Stimulated activated CD8-positive, alpha-beta memory T cell treated with anti-CD3 and anti-CD28 coated beads, Interleukin-7, amount 100 ng/mL, for 48 hours (primary cell): ENCODE results near the gene SMAP1.

ENCODE experiments used
- DNase-seq, 2 donors: peaks; one replicate each; pipeline ENCODE4 v3.0.0-alpha.2; 2020; ENCODE audit warnings: low read depth in 1 of 2; ENCODE audit errors: extremely low read depth in 1 of 2

Gene SMAP1

DNA sequence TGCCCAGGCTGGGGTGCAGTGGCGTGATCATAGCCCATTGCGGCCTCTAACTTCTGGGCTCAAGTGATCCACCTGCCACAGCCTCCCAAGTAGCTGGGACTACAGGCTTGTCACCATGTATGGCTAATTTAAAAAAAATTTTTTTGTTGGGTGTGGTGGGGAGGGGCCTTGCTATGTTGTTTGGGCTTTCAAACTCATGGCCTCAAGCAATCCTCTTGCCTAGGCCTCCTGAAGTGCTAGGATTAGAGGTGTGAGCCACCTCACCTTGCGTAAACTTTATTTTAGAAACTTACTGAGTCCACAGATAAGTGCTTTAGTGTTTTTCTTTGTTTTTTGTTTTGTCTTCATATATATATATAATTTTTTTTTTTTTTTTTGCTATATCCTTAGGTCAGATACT, 9.1 kb downstream of the SMAP1 start:
- no peak for DNase-seq

DNA sequence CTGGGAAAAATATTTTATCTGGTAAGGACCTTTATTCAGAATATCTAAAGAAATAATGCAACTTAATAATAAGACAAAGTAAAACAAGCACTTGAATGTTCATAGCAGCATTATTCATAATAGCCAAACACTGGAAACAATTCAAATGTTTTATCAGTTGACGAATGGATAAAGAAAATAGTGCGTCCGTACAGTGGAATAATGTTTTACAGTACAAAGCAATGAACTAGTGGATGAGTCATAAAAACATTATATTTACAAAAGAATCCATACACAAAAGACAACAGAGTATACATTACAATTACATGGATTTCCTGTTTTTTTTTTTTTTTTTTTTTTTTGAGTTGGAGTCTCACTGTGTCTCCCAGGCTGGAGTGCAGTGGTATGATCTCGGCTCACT, 12.7 kb downstream of the SMAP1 start:
- DNase-seq = no peak

DNA sequence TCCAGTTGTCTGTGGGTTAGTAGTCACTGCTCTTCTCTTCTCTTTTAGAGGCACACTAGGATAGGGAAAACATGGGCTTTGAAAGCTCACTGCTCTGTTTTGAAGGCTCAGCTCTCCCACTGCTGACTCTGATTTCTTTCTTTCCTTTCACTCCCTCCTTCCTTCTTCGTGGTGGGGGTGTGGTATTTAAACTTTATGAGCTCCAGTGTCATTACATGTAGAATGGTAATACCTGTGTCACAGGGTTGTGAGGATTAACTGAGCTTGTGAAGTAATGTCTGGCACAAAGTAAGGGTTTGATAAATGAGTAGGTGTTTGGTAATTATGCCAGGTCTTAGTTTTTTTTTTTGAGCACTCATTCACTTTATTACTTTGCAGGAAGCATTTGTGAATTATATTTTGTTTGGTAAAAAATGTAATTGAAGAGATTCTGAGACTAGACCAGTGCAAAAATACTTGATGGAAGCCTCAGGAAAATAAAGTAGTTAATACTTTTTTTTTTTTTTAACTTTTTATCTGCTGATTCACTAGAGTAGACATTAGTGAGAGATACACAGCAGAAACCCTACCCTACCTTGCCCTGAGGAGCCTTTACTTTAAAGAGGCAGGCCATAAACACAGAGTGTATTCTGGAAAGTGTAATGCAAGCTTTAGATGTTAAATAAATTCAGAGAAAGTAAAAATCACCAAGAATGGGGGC, 17.3 kb downstream of the SMAP1 start:
- no peak for DNase-seq

DNA sequence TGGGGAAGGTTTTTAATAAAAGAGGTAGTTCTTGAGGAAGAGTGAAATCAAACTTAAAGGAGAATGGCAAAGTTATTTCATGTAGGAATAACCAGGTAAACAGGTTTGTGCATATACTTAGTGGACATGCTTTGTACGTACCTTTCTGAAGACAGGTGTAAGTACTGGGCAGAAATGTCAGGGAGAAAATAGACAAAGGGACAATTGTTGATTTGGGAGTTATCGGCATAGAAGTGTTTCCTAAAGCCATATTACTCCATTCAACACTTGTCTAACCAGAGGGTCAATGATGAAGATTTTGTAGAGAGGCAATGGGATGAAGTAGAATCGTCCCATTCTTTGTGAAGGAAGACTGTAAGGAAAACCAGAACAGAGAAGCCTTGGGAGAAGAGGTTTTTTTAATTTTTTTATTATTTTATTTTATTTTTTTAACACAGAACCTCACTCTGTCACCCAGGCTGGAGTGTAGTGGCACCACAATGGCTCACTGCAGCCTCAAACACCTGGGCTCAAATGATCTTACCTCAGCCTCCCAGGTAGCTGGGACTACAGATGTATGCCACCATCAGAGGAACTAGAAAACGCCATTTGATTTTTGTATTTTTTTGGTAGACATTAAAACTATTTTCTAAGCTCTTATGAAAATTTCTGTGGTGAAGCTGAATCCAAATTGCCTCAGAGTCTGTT, 18.0 kb downstream of the SMAP1 start:
- DNase-seq = no peak

DNA sequence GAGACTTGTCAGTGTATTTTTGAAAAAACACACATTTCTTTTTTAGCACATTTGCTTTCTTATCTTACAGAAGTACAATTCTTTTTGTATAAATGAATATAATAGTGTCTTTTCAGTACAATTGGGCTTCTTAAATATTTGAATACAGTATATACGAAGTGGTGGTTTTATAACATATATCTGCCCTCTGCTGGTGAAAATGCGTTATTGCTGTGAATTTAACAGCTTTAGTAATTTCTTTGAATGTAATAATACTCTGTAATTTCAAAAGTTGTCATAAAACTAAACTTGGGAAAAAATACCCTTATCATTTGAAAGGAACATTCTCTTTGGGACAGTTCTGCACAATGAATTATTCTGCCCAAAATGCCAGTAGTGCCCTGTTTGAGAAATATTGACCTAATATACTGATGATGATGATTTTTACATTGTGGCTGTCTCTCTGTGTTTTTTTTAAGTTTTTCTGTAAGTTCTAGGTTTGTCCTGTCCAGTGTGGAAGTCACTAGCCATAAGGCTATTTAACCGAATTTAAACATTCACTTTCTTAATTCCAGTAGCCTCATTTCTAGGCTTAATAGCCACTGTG, 19.0 kb downstream of the SMAP1 start:
- no peak for DNase-seq

DNA sequence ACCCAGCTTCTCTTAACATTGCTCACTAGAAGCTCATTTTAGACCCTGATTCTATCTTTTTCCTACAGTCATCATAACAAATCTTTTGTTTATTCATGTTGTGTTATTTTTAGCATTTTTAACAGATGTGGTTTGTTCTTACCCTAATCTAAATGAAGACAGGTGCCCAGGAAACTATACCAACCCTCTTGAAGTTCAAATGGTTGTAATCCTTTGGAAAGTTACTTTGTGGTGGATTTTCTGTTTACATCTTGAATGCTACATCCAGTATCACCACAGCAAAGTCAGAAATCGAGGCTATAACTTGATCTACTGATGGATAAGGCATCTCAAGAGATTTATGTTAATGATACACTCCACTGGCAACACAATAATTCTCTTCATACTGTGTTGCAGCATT, 26.2 kb downstream of the SMAP1 start:
- DNase-seq = no peak

DNA sequence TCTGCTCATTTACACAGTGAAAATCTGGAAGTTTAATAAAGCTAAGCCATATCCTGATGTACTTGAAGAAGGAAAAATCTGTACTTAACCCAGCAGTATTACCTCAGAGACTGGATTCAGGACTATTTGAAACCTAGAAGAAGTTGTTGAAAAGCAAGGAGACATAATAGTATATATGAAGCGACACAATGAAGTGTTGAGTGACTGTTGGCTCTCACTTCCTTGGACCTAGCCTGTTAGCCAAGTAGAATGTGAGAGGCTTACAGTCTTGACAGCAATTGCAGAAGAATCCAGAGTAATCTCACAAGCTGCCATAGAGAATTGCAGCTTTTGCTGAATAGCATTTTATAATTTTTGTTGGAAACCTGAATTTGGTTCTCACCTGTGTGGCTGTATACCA, 26.7 kb downstream of the SMAP1 start:
- no peak for DNase-seq

DNA sequence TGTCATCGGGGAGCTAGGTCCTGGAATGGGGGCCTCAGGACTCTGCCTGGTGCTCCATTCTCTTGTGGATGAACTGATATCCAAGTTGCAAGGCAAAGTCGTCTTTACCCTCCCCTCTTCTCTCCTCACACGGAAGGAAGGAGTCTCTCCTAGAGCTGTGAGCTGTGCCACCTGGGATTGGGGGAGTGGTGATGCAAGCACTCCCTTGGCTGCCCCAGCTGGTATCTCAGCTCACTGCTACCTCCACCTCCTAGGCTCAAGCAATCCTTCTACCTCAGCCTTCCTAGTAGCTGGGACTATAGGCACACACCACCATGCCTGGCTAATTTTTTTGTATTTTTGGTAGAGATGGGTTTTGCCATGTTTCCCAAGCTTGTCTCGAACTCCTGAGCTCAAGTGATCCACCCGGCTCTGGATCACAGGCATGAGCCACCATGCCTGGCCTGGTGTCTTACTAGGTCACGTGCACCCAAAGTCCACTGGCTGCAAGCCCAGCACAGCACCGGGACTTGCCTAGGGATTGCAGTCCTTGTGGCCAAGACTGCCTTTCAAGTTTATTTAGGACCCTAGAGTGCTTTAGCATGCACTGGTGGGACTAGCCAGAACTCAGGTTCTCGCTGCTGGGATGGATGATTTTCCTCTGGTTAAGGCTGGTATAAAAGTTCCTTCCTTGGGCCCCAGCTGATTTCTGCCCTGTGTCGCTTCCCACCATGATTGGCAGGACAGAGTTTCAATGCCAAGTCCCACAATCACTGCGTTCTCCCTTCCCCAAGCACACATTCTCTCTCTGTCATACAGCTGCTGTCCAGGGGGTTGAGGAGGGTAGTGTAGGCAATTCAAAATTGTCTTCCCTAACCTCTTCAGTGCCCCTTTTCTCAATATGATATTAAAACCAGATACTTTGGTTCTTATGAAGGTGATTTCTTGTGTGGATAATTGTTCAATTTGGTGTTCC, 33.5 kb downstream of the SMAP1 start:
- no peak for DNase-seq

DNA sequence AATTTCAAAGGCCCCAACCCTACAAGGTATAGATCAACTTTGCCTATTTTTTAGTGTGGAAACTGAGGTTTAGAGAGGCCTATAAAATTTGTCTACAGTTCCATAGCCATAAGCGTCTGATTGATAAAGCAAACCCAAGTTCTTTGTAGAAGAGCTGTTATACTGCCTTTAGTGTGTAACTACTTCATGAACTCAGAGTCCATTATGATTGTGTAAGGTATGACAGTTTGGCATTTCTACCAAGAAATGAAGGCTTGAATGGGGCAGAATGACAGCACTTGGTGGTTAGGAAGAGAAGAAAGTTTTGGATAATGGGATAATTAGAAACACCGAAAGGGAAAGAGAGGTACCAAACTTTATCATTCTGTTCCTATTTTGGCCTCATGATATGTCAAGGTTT, 38.1 kb downstream of the SMAP1 start:
- no peak for DNase-seq

DNA sequence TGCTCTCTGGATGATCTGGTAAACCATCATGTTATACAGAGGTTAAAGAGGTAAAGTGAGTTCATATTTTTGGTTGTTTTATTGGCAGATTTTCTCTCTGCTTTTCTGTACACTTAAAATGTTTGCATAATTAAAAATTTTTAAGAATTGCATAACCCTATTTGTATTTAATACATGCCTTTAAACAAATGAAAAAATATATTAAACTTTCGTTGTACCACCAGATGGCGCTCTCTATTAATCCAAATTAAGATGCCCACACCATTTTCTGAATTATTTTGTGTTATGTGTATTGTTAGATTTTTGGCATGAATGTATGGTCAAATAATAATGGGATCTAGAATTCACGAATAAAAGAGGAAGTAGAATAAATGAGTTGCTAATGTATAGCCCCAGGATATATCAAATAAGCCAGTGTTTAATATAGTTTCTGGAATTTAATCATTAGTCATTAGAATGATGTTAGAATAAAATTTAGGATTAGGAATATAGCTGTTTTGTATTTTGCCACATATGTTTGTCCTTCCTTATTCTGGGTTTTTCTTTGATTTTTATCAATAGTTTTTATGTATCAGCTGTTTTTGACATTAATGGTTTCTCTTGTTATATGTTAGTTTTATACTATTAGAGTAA, 38.9 kb downstream of the SMAP1 start:
- DNase-seq = no peak

DNA sequence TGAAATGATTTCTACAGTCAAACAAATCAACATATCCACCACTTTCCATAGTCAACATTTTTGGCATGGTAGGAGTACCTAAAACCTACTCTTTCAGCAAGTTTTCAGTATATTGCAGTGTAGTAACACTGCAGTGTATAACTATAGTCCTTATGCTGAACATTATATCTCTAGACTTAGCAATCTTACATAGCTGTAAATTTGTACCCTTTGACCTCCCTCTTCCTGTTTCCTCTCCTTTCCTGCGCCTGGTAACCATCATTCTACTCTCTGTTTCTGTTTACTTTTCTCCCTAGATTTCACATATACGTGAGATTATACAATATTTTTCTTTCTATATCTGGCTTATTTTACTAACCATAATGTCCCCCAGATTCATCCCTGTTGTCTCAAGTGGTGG, 40.2 kb downstream of the SMAP1 start:
- DNase-seq = no peak

DNA sequence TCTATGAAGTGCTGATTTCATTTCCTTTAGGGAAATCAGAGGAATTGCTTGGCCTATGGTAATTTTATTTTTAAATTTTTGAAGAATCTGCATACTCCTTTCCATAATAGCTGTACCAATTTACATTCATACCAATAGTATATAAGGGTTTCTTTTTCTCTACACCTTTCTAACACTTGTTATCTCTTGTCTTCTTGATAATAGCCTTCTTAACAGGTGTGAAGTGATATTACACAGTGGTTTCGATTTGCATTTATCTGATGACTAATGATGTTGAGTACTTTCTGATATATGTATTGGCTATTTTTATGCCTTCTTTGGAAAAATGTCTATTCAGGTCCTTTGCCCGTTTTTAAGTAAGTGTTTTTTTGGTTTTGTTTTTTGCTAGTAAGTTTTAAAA, 40.8 kb downstream of the SMAP1 start:
- no peak for DNase-seq

DNA sequence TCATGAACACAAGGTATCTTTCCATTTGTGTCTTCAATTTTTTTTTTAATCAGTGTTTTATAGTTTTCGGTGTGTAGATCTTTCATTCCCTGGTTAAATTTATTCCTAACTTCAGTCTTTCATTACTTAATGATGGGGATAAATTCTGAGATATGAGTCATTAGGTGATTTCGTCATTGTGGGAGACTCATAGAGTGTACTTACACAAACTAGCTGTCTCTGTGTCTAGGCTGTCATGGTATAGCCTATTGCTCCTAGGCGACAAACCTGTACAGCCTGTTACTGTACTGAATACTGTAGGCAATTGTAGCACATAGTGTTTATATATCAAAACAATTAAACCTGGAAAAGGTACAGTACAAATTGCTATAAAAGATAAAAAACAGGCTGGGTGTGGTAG, 42.1 kb downstream of the SMAP1 start:
- no peak for DNase-seq

DNA sequence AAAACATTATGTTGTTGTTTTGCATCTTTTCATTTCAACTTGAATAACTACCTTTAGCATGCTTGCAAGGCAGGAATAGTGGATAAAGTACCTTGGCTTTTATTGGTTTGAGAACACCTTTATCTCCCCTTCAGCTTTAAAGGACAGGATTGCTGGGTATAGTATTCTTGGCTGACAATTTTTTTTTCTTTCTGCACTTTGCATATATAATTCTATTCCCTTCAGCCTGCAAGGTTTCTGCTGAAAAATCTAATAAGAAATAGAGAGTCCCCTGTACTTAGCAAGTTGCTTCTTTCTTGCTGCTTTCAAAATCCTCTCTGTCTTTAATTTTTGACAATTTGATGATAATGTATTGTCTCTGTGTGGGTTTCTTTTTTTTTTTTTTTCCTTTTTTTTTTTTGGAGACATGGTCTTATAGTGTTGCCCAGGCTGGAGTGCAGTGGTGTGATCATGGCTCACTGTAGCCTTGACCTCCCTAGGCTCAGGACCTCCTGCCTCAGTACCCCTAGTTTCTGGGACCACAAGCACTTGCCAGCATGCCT, 47.1 kb downstream of the SMAP1 start:
- no peak for DNase-seq

DNA sequence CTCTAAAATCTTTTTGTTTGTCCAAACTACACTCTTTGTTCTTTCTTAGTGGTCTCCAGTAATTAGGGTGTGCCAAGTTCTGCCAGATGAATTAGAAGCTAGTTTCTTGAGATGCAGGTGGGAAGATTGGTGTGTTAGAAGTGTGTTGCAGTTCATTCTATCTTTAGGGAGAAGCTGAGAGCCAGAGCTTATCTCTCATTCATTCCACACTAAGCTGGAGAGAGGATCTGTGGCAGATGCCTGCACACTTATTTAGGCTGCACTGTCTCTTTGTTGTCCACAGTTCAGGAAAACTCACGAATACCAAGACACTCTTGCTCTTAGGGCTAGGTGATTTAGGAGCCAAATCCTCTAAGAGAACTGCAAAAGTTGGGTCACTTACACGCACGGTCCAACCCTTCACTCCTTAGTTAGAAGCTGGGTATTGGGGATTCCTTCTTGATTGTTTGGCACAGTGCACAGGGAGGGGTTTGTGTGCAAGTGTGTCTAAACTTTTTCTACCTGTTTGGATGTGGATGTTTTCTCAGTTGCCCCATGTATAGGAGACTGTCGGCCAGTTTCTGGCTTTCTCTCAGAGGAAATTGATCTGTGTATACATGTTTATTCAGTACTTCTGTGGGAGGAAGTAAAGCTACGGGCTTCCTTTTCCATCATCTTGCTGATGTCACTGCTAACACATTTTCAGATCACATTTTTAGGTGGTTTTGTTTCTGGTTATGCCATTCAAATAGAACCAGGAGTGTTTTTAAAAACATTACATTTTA, 49.5 kb downstream of the SMAP1 start:
- DNase-seq = no peak

DNA sequence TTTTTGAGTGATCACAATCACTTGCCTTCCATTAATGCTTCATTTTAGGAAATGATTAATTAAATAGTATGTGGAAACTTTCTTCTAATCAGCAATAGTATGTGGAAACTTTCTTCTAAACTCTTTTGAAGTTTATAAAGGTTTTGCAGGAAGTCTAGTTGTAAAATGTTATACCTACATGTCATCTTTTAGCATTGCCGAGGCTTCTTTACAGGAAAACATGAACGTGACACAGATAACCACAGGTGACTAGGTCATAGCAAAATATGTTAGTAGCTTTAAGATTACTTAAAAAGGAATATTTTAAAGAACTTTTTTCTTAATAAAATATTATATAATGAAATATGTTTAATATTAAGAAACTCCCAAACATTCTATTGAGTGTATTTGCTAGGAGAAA, 56.8 kb downstream of the SMAP1 start:
- no peak for DNase-seq

DNA sequence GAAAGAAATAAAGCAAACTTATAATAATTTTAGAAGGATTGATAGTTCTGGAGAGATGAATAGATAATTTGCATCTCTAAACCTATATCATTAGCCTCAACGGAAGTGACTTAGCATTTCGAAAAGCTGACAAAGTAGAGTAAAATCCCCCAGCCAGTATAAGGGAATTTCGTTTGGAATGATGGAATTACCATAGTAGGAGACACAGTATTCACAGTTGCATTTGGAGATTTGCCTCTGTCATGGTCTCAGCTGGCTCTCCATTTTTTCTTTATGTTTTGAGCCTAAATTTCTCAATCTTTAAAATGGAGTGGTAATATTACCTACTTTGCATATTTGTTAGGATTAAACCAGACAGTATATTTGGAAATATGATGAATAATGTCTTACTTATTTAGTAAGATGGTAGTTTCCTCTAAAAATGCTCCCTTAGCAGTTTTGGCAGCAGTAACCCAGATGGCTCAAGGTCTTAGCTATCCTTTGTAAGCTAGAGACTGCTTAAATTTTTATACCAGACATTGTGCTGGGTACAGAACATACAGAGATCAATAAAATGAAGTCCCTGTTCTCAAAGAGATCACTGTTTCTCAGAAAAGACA, 58.2 kb downstream of the SMAP1 start:
- no peak for DNase-seq

DNA sequence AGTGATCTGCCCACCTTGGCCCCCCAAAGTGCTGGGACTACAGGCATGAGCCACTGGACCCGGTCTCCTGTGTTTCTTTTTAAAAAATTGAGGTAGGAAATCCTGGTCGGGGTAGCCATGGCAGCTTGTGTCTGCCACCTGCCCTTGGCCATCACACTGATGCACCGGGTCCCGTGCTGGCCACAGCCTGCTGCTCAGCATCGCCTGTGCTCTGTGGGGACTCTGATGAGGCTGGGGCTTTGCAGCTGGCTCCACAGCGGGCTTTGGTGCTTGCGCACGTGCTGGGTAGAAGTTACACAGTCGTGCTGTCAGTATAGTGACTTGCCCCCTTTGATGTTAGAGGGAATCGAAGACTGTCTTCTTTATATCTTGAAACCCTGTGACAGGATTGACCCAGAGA, 66.7 kb downstream of the SMAP1 start:
- DNase-seq = no peak

DNA sequence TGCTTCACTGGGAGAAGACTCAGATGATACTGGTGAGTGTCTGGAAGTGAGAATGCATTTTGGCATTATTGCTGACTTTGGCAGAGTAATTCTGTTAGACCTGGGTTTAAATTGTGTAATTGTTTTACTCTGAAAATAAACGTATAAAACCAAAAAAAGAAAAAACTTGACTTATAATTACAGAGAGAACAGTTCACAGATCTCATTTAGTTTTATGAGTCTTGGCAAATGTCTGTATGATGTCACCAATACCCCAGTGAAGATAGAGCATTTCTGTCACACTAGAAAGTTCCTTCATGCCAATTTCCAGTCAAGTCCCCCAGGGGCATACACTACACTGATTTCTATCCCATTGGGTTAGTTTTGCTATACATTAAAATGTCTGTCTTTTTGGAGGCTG, 67.3 kb downstream of the SMAP1 start:
- no peak for DNase-seq

DNA sequence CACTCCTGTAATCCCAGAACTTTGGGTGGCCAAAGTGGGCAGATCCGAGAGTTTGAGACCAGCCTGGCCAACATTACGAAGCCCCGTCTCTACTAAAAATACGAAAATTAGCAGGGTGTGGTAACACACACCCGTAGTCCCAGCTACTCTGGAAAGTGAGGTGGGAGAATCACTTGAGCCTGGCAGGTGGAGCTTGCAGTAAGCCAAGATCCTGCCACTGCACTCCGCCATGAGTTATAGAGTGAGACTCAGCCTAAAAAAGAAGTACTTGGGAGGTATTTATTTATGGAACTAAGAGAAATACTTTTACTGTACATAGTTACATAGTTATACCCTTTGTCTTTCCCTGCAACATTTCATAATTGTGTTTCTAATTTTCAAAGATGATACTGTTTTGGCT, 67.8 kb downstream of the SMAP1 start:
- DNase-seq = no peak
